ENCODE results near the gene TRIM45. TPM values are rescaled to one million over a fixed set of nuclear protein-coding genes. Genes with fewer than 3 reads are reported as not detected.
A peak's percentile ranks its signal among the peaks of the same experiment; 100 is the strongest.

The TRIM45 gene
- total and polyA plus RNA-seq, 8 donors: 2.4 to 30.1 (median 5.5) TPM

DNA sequence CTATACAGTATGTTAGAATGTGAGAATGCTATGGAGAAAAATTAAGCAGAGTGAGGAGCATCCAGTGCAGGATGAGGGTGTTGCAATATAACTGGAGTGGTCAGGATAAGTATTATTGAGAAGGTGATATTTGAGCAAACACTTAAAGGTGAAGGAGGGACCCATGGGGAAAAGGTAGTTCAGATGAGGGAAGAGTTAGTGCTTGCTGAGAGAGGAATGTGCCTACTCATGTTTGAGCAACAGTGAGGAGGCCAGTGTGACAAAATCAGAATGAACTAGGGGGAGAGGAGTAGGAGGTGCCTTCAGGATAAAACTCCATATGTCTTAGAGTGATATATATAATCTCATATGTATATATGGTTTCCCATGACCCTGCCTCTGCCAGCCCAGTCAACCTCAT is 6.2 kb upstream of the TRIM45 start:
- no peaks in the 10 kb centered on the region for H3K27me3 ChIP-seq
- TF ChIP-seq, protein P1, sequence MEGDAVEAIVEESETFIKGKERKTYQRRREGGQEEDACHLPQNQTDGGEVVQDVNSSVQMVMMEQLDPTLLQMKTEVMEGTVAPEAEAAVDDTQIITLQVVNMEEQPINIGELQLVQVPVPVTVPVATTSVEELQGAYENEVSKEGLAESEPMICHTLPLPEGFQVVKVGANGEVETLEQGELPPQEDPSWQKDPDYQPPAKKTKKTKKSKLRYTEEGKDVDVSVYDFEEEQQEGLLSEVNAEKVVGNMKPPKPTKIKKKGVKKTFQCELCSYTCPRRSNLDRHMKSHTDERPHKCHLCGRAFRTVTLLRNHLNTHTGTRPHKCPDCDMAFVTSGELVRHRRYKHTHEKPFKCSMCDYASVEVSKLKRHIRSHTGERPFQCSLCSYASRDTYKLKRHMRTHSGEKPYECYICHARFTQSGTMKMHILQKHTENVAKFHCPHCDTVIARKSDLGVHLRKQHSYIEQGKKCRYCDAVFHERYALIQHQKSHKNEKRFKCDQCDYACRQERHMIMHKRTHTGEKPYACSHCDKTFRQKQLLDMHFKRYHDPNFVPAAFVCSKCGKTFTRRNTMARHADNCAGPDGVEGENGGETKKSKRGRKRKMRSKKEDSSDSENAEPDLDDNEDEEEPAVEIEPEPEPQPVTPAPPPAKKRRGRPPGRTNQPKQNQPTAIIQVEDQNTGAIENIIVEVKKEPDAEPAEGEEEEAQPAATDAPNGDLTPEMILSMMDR (IDR thresholded peaks at IDR 0.05): no peak
- intact Hi-C loops (cut with DNase I): loop anchor here in 2 of 3 donors (10.0 kb wide), 2 partner anchors 53 to 63 kb away; partner anchors contain the start of gene TTF2 (in 1 of the 2)
- H3K4me3 ChIP-seq: no peak overlapping the region
- no peak for FAIRE-seq
- ATAC-seq: peak in 1 of 4 donors; percentile 28
- no peak overlapping the region for H3K27ac ChIP-seq
- no peak for DNase-seq
- H3K9me3 ChIP-seq: no peaks in the 10 kb centered on the region
- H3K36me3 ChIP-seq: no peaks in the 10 kb centered on the region
- H3K4me1 ChIP-seq: peaks cover 0 to 11% (median 4%) of the 10 kb centered on the region in 3 donors

DNA sequence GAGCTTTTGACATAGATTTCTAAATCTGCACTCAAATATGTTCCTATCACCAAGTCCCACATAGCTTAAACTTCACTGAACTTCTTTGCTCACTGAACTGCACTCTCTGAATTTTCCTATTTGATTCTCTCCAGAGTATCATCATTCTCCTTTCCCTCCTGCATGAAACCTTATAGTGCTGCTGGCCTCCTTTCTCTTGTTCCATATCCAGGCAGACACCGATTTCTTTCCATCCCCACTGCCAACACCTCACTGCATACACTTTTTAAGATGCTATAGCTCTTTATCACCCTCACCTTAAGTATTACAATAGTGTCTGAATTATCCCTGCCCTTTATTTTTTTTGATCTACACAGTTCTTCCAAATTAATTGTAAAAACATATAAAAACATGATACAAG is 3.1 kb upstream of the TRIM45 start:
- 65 to 84% methylated on average over 1 of the region's 1 CpG for WGBS, 2 donors
- Histone ChIP-seq H3K4me3 (no peak overlapping the region), H3K36me3 (no peaks in the 10 kb centered on the region), H3K4me1 (peaks cover 4 to 13% (median 11%) of the 10 kb centered on the region in 3 donors), H3K27ac (no peak overlapping the region), H3K9me3 (no peaks in the 10 kb centered on the region), H3K27me3 (no peaks in the 10 kb centered on the region)
- ATAC-seq (no peak), DNase-seq (no peak), FAIRE-seq (no peak)
- TF ChIP-seq, protein P1 (IDR thresholded peaks at IDR 0.05): no peak
- intact Hi-C loops (cut with DNase I): loop anchor here in 2 of 3 donors (10.0 kb wide), 2 partner anchors 50 to 60 kb away; partner anchors contain the start of gene TTF2 (in 1 of the 2)

DNA sequence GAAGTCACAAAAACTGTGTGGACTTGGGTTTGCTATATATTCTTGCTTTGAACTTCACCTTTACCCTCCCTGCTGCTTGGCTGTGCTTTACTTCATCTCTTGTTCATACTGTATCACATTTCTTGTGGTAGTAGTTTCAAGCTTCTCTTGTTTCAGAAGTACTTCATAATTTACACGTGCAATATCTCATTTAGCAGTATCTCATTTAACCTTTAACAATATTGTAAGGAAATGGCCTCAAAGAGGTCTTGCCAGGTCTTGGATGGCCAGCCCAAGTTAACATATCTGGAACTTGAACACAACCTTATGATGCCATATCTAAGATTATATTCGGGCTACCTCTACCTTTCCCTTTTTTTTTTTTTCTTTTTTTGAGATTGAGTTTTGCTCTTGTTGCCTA is 1.7 kb upstream of the TRIM45 start:
- TF ChIP-seq, protein P1 (IDR thresholded peaks at IDR 0.05): no peak
- no peak for DNase-seq
- no peak for ATAC-seq

DNA sequence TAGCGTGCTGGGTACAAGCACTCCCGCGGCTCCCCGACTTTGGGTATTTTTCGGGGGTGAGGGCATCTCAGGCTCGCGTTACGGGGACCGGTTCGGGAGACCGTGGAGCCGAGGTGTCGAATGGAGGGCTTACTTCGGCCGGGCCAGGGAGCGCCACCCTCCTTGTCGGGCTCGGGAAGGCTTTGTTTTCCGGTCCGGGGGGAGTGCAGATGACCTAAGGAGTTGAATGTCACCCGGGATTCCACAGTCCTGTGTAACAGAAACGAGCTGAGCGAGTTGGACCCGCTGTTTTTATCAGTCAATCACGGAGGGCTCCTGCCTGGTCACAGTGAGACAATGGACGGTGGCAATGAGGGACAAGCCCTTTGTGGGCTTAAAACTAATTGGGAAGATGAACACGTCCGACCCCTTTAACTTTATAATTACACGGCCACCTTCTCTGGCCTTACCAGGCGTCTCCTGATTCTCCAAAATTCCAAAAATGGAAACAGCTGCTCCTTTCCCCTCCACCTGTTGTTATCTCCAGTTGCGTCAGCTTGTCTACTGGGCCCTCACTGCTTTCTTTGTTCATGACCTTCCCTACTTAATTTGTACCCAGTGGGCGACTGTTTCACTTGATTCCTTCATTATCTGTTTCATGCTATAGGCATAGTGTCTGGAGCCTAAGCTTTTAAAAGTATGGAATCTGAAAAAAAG is 929 bp upstream of the TRIM45 start:
- no peaks in the 10 kb centered on the region for H3K36me3 ChIP-seq
- no peaks in the 10 kb centered on the region for H3K9me3 ChIP-seq
- FAIRE-seq: no peak
- WGBS, 2 donors: 26% methylated on average over 32 of the region's 32 CpGs
- peaks cover 3 to 10% (median 4%) of the 10 kb centered on the region in 3 donors for H3K4me1 ChIP-seq
- TF ChIP-seq, protein P1 (IDR thresholded peaks at IDR 0.05): no peak
- no peak for DNase-seq
- H3K27ac ChIP-seq: peak overlapping the region in 3 of 4 donors; percentile 86 to 96 (median 93)
- peak in 1 of 4 donors; percentile 3 for ATAC-seq
- H3K27me3 ChIP-seq: no peaks in the 10 kb centered on the region
- H3K4me3 ChIP-seq: peak overlapping the region; percentile 46 to 62 (median 57)
- intact Hi-C loops (cut with DNase I): loop anchor here in 2 of 3 donors (10.0 kb wide), 2 partner anchors 48 to 58 kb away; partner anchors contain the start of gene TTF2 (in 1 of the 2)

More for the DNA sequence above, 1.7 kb upstream of the TRIM45 start:
- Histone ChIP-seq H3K27ac (no peak overlapping the region), H3K27me3 (no peaks in the 10 kb centered on the region), H3K4me1 (peaks cover 1 to 11% (median 4%) of the 10 kb centered on the region in 3 donors), H3K9me3 (no peaks in the 10 kb centered on the region), H3K36me3 (no peaks in the 10 kb centered on the region), H3K4me3 (no peak overlapping the region)
- no peak for FAIRE-seq
- WGBS, 2 donors: 91 to 95% methylated on average over 2 of the region's 2 CpGs
- intact Hi-C loops (cut with DNase I): loop anchor here in 2 of 3 donors (10.0 kb wide), 2 partner anchors 48 to 58 kb away; partner anchors contain the start of gene TTF2 (in 1 of the 2)
